GM23248 (cell line): ENCODE measurements around the gene ZNF286A. TPM values are rescaled to one million over a fixed set of nuclear protein-coding genes. Genes with fewer than 3 reads are reported as not detected.
"Not testable (repeated sequence)": the region's sequence is repeated elsewhere in the genome, so short reads cannot be mapped to it uniquely, and the experiment has no call there.

Source experiments
- DNase-seq: peaks from one replicate; pipeline ENCODE4 v3.0.0-alpha.2; 2015
- H2AFZ ChIP-seq: fragments of 200-600 bp; sonication (generic); 2 replicates; pipeline ENCODE4 v1.6.1; 2016; ENCODE audit warnings: antibody characterized with exemption
- H3F3A ChIP-seq: fragments of 200-600 bp; sonication (generic); 2 replicates; pipeline ENCODE4 v1.6.1; 2016; ENCODE audit warnings: mild to moderate bottlenecking, antibody characterized with exemption, mixed run types; ENCODE audit not compliant: insufficient read depth
- H3K27ac ChIP-seq: fragments of 200-600 bp; sonication (generic); 2 replicates; pipeline ENCODE4 v1.5.1; 2016; ENCODE audit warnings: mild to moderate bottlenecking
- H3K27me3 ChIP-seq: fragments of 200-600 bp; sonication (generic); replicated peaks from 2 replicates; pipeline ENCODE4 v1.6.1; 2016; ENCODE audit warnings: mild to moderate bottlenecking; ENCODE audit not compliant: insufficient read depth
- H3K36me3 ChIP-seq: fragments of 200-600 bp; sonication (generic); 2 replicates; pipeline ENCODE4 v1.6.1; 2016; ENCODE audit warnings: low read depth, mild to moderate bottlenecking
- H3K4me1 ChIP-seq: fragments of 200-600 bp; sonication (generic); 2 replicates; pipeline ENCODE4 v1.6.1; 2016; ENCODE audit warnings: mild to moderate bottlenecking; ENCODE audit not compliant: insufficient read depth
- H3K4me2 ChIP-seq: fragments of 200-600 bp; sonication (generic); one replicate; pipeline ENCODE4 v1.6.1; 2016; ENCODE audit warnings: mild to moderate bottlenecking; ENCODE audit not compliant: unreplicated experiment
- H3K4me3 ChIP-seq: fragments of 200-600 bp; sonication (generic); 2 replicates; pipeline ENCODE4 v1.5.1; 2016; ENCODE audit warnings: mild to moderate bottlenecking
- H3K79me2 ChIP-seq: fragments of 200-600 bp; sonication (generic); 2 replicates; pipeline ENCODE4 v1.6.1; 2016; ENCODE audit warnings: mild to moderate bottlenecking; ENCODE audit not compliant: insufficient read depth
- H3K9ac ChIP-seq: fragments of 200-600 bp; sonication (generic); 2 replicates; pipeline ENCODE4 v1.6.1; 2016; ENCODE audit warnings: mild to moderate bottlenecking
- H3K9me2 ChIP-seq: fragments of 200-600 bp; sonication (generic); 2 replicates; pipeline ENCODE4 v1.6.1; 2016; ENCODE audit warnings: mixed run types, mild to moderate bottlenecking, moderate library complexity; ENCODE audit not compliant: insufficient read depth
- H3K9me3 ChIP-seq: fragments of 200-600 bp; sonication (generic); one replicate; pipeline ENCODE4 v1.6.1; 2017; ENCODE audit warnings: low read depth
- H4K20me1 ChIP-seq: fragments of 200-600 bp; sonication (generic); 2 replicates; pipeline ENCODE4 v1.6.0; 2016; ENCODE audit not compliant: insufficient read depth
- EZH2 ChIP-seq: fragments of 200-600 bp; sonication (generic); IDR thresholded peaks from 2 replicates; pipeline ENCODE4 v1.6.1; 2018; ENCODE audit warnings: antibody characterized with exemption, mild to moderate bottlenecking; ENCODE audit not compliant: insufficient read depth, poor library complexity, severe bottlenecking
- EZH2phosphoT487 ChIP-seq: fragments of 200-600 bp; sonication (generic); IDR thresholded peaks from 2 replicates; pipeline ENCODE4 v1.6.1; 2018; ENCODE audit warnings: antibody characterized with exemption, moderate library complexity, mild to moderate bottlenecking, low read depth; ENCODE audit not compliant: insufficient read depth
- WGBS, 2 experiments: methylation state at CpG; one replicate each; pipeline ENCODE4 v1.1.6; 2015 to 2017; ENCODE audit warnings: low lambda C conversion rate in 2 of 2, low coverage in 1 of 2; ENCODE audit errors: missing lambda C conversion rate in 2 of 2; 5-methylcytosine and 5-hydroxymethylcytosine counted together
- in situ Hi-C: fragments of 300-500 bp; cut with MboI; formaldehyde crosslinking; loops from 2 replicates; pipeline ENCODE4 v1.15.0; 2020
- polyA plus RNA-seq: library from polyadenylated mRNA; unstranded; fragments of >200 nt; fragmentation: Nextera tagmentation; extraction: Ambion mirVana; gene quantifications from 2 replicates; pipeline ENCODE4 v1.2.1, GENCODE V29; 2016
- total RNA-seq: library from RNA; depleted of rRNA; stranded (reverse); fragments of >200 nt; shearing (Covaris generic); gene quantifications from 2 replicates; pipeline ENCODE4 v1.2.3, GENCODE V29; 2014

The ZNF286A gene
- total and polyA plus RNA-seq, 2 experiments from 2014 or later: 11.7 to 13.6 TPM

DNA sequence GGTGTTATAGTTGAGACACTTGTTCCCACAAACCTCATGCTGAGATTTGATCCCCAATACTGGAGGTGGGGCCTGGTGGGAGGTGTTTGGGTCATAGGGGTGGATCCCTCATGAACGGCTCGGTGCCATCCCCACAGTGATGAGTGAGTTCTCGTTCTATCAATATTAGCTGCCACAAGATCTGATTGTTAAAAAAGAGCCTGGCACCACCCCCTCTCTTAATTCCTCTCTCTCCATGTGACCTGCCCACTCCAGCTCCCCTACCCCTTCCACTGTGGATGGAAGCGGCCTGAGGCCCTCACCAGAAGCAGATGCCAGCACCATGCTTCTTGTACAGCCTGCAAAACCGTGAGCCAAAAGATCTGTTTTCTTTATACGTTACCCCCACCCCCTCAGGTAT is 46.6 kb upstream of the ZNF286A start:
- Histone ChIP-seq H3K4me3 (no peak overlapping the region), H3F3A (peaks cover 3% of the 10 kb centered on the region), H3K36me3 (no peaks in the 10 kb centered on the region), H3K4me2 (no peak overlapping the region), H3K9me3 (no peaks in the 10 kb centered on the region), H3K9me2 (no peaks in the 10 kb centered on the region), H2AFZ (no peak overlapping the region), H3K79me2 (peaks cover 19% of the 10 kb centered on the region; the same call in 1 of the 2 replicates), H3K9ac (no peak overlapping the region), H3K27ac (no peak overlapping the region), H3K27me3 (no peaks in the 10 kb centered on the region), H3K4me1 (peaks cover 24% of the 10 kb centered on the region), H4K20me1 (no peaks in the 10 kb centered on the region)
- in situ Hi-C loops: no loop called here
- no peak for DNase-seq
- WGBS, 2 experiments: 54 to 62% methylated on average over 6 of the region's 6 CpGs
- TF ChIP-seq EZH2phosphoT487 (no peak), EZH2 (no peak)

DNA sequence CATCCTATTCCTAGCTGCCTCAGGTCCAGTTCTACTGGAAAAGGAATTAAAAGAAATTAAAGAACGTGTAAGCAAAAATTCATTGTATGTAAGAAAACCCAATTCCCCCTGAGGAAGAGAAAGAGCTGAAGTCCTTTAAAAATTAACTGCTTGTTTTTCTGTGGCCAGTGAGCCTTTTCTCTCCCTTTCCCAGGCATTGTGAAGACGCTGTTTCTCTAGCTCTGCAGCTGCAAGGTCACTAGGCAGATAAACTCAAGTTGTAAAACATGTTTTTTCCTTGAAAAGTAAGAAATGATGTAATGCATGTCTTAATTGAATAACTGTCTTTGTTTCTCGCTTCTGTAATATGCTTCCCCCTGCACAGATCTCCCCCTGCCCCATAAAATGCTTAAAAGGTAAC is 45.2 kb upstream of the ZNF286A start:
- H3K9me3 ChIP-seq, H3K27me3 ChIP-seq, H4K20me1 ChIP-seq, H2AFZ ChIP-seq, H3K9me2 ChIP-seq, H3K9ac ChIP-seq, H3K4me2 ChIP-seq, H3F3A ChIP-seq, H3K36me3 ChIP-seq, H3K4me3 ChIP-seq, H3K27ac ChIP-seq, in situ Hi-C loops, DNase-seq: not testable (repeated sequence)
- 64 to 65% methylated on average over 3 of the region's 3 CpGs for WGBS, 2 experiments
- Histone ChIP-seq H3K79me2 (peaks cover 14% of the 10 kb centered on the region; the same call in 1 of the 2 replicates), H3K4me1 (peaks cover 21% of the 10 kb centered on the region)

DNA sequence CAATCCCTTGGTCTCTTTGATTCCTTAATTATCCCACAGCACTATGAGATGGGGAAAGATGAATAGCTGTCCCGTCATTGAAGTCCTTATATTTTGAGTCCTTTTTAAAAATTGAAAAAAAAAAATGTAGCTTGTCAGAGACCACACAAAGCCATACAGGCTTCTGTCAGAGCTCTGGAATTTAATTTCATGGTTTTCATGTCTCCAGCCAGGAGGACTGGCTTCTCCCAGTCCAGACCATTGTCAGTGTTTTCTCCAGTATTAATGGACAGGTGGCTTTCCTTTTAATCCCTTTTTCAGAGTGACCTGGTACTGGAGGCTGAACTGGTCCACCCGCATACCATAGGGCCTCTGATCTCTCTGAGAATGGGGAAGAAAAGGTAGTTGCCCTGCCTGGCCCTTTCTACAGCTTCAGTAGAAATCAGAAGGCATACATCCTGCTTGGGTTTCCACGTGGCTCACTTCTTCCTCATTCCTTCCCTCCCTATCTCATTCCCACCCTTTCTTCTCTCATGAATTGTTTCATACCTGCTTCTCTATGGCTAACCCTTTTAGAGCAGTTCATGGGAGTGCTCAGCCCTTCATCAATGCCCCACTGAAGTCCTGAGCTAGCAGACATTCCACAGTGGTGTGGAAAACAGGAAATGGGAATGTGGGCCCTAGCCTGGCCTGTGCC is 44.5 kb upstream of the ZNF286A start:
- Histone ChIP-seq H2AFZ (no peak overlapping the region), H3K4me1 (peaks cover 15% of the 10 kb centered on the region), H4K20me1 (no peaks in the 10 kb centered on the region), H3K79me2 (peaks cover 8% of the 10 kb centered on the region; the same call in 1 of the 2 replicates), H3F3A (peaks cover 3% of the 10 kb centered on the region), H3K27ac (no peak overlapping the region), H3K9me3 (no peaks in the 10 kb centered on the region), H3K4me3 (no peak overlapping the region), H3K36me3 (no peaks in the 10 kb centered on the region), H3K4me2 (no peak overlapping the region), H3K9me2 (no peaks in the 10 kb centered on the region), H3K27me3 (no peaks in the 10 kb centered on the region), H3K9ac (no peak overlapping the region)
- 76 to 79% methylated on average over 3 of the region's 3 CpGs for WGBS, 2 experiments
- no peak for TF ChIP-seq EZH2phosphoT487
- no peak for TF ChIP-seq EZH2
- in situ Hi-C loops: no loop called here
- DNase-seq: no peak

DNA sequence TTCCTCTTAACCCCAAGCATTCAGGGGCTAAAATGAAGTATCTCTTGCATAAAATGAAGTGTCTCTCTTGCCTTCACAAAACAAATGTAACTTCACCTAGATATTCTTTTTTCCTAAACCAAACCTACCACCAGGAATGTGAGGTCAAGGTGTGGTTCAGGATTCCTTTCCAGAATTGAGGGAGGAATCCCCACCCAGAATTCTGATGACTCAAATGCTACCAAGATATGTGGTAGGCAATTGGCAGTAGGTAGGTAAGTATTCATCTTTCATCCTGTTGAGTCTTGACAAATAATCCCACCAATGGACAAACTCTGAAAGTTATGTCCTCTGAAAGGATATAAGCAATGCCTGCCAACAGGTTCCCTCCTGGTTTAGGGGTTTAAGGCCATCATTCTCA is 41.7 kb upstream of the ZNF286A start:
- H3K4me1 ChIP-seq: 0 out of 2 replicates have a peak, but pooled peaks cover 5% of the 10 kb centered on the region
- no peaks in the 10 kb centered on the region for H4K20me1 ChIP-seq
- TF ChIP-seq EZH2: no peak
- TF ChIP-seq EZH2phosphoT487: no peak
- H3K4me3 ChIP-seq: no peak overlapping the region
- H2AFZ ChIP-seq: no peak overlapping the region
- no peaks in the 10 kb centered on the region for H3K79me2 ChIP-seq
- H3K9me2 ChIP-seq: no peaks in the 10 kb centered on the region
- no peaks in the 10 kb centered on the region for H3K27me3 ChIP-seq
- H3K4me2 ChIP-seq: no peak overlapping the region
- in situ Hi-C loops: no loop called here
- H3K9ac ChIP-seq: no peak overlapping the region
- DNase-seq: no peak
- H3K36me3 ChIP-seq: no peaks in the 10 kb centered on the region
- H3K9me3 ChIP-seq: no peaks in the 10 kb centered on the region
- no peak overlapping the region for H3K27ac ChIP-seq
- H3F3A ChIP-seq: no peaks in the 10 kb centered on the region

DNA sequence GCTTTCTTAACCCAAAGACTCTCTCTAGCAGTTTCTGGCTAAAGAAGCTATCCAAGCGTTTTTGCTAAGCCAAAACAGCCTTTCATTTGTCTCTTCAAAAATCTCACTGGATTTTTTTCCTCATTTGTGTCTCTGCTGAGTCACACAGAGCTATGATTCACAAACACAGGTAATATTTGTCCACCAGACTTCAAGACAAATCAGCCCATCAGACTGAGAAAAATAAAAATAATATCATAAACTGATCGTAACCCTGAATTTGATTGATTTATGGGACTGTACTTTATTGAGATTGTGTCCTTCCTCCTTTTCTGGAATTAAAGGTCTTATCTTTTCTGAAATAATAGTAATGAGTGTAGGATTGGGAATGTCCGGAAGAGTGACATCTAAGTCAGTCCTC is 41.3 kb upstream of the ZNF286A start:
- H3F3A ChIP-seq: no peaks in the 10 kb centered on the region
- no peaks in the 10 kb centered on the region for H3K9me3 ChIP-seq
- 0 out of 2 replicates have a peak, but pooled peaks cover 5% of the 10 kb centered on the region for H3K4me1 ChIP-seq
- TF ChIP-seq EZH2 (no peak), EZH2phosphoT487 (no peak)
- no peak for DNase-seq
- 82 to 86% methylated on average over 3 of the region's 3 CpGs for WGBS, 2 experiments
- no peak overlapping the region for H3K9ac ChIP-seq
- H3K79me2 ChIP-seq: no peaks in the 10 kb centered on the region
- H4K20me1 ChIP-seq: no peaks in the 10 kb centered on the region
- in situ Hi-C loops: no loop called here
- H3K36me3 ChIP-seq: no peaks in the 10 kb centered on the region
- no peaks in the 10 kb centered on the region for H3K27me3 ChIP-seq
- no peak overlapping the region for H3K4me3 ChIP-seq
- no peak overlapping the region for H3K27ac ChIP-seq
- no peak overlapping the region for H3K4me2 ChIP-seq
- H3K9me2 ChIP-seq: no peaks in the 10 kb centered on the region
- no peak overlapping the region for H2AFZ ChIP-seq
